ENCODE results near the gene DAB2IP.

- TF ChIP-seq CTCF (conservative IDR thresholded peaks at IDR 0.05; ENCODE audit: low read length) (no peak), EZH2phosphoT487 (IDR thresholded peaks at IDR 0.05; ENCODE audit: borderline replicate concordance) (no peak)
These were observed 122.7 kb downstream of the DAB2IP start for GRCh38 chr9:121773954-121774714.
